UCSD-AML1 (cell line): ENCODE results near the gene IL31.

Experiments
- DNase-seq: peaks from one replicate; lab custom pipeline; 2025; ENCODE audit not compliant: unreplicated experiment; lab: John Stamatoyannopoulos, UW

IL31 gene

DNA sequence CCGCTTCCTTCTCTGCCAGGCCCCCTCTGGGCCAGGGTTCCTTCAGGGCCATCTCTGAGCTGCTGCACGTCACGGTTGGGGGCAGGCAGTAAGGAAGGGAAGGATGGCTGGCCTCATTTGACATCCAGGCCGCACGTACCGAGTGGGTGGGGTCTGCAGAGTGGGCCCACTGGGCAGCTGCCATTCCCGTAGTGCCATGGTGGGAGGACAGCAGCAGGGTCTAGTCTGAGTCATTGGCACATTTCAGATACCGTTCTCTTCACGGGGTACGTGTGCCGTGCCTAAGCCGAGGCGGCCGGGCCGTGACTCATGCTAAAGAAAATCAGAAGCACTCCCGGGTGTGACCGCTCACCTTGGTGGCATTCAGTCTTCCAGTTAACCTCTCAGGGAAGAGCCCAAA lies 43.9 kb downstream of the IL31 start:
- DNase-seq, result no peak

DNA sequence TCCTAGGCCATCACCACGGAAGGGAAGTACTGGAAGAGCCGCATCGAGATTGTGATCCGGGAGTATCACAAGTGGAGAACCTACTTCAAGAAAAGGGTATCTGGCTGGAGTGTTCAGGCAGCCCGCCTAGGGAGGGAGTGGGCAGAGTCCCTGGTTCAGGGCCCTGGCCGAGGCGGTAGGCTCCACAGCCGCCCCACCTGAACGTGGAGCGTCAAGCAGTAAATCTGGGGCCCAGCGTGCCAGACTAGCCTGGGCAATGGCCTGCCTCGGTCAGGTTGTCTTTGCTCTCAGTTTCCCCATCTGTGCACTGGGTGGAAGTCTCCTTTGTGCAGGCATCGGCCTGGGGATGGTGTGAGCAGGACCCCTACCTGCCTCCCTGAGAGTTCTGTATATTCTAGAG lies 44.9 kb downstream of the IL31 start:
- DNase-seq, result no peak

DNA sequence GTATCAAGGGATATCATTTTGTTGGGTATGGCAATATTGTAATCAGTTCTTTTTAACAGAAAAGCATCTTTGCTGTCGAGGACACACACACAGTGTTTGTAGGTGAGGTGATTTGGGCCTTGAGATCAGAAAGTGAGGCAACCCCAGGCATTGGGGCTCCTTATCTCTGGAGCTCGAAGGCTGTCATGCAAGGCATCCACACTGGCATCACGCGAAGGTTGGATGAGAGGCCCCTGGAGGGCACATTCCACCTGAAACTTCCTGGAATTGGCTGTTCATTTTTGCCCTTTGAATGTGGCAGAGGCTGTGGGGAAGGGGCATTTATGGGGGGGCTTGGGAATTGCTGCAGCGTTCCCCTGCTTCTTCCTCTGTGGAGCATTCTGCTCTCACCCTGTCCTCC lies 45.5 kb downstream of the IL31 start:
- no peak for DNase-seq

DNA sequence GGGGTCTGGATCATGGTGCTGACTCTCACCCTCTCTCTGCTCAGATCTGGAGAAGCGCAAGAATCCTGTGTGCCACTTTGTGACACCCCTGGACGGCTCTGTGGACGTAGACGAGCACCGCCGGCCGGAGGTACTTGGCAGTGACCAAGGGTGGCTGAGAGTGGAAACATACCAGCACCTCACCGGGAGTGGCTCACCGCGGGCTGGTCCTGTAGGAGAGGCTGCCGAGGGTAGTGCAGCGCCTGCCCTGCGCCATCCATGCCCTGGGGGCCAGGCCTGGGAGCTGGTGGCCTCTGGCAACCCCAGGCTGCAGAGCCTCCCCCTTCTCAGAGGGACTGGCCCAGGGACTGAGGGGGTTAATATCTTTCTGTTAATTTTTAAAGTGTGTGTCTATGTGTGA lies 46.2 kb downstream of the IL31 start:
- no peak for DNase-seq

DNA sequence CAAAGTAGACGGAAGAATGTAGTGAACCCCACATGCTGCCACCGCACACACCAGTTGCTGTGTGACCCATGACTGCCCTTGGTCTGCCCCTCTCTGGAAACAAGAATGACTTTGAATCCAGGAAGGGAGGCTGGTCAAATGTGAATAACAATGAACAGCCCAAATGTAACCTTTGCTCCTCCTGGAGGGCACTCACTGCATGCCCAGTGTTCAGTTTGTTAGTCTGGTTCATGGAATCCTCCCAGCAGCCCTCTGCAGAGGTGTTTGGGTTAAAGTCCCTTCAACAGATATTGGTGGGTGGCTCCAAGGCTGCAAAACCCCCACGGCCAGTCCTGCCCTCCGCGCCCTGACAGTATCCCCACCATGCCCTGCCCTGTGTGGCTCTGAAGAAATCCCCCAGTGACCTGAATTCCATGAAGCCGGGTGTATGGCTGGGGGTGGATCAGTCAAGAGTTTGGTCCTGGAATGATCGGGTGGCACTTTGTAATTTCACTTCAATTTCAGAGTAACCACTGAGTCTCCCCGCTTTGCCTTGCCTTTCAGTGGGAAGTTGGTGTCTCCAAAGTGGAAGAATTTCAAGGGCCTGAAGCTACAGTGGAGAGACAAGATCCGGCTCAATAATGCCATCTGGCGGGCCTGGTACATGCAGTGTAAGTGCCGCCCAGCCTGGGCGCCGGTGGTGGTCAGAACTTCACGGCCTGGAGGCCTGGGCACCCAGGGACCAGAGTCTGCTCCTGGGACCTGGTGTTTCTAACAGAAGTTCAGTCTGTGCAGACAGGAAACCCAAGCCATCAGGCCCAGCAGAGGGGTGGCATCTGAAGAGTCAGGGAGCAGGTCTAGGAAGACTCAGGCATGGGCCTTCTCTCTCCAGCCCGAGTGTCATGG lies 47.1 kb downstream of the IL31 start:
- DNase-seq, result no peak

DNA sequence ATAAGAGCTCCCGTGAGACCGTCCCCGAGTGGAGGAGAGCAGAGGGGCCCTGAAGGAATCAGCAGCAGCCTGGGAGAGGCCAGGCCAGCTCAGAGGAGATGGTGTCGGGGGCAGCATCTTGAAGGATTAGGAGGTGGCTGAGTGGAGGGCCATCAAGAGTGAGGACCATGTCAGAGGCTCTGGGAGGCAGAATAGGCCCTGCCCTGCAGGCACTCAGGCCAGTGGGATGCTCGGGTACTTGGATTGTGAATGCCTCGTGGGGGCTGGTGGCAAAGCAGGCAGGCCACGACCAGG lies 47.7 kb downstream of the IL31 start:
- no peak for DNase-seq

DNA sequence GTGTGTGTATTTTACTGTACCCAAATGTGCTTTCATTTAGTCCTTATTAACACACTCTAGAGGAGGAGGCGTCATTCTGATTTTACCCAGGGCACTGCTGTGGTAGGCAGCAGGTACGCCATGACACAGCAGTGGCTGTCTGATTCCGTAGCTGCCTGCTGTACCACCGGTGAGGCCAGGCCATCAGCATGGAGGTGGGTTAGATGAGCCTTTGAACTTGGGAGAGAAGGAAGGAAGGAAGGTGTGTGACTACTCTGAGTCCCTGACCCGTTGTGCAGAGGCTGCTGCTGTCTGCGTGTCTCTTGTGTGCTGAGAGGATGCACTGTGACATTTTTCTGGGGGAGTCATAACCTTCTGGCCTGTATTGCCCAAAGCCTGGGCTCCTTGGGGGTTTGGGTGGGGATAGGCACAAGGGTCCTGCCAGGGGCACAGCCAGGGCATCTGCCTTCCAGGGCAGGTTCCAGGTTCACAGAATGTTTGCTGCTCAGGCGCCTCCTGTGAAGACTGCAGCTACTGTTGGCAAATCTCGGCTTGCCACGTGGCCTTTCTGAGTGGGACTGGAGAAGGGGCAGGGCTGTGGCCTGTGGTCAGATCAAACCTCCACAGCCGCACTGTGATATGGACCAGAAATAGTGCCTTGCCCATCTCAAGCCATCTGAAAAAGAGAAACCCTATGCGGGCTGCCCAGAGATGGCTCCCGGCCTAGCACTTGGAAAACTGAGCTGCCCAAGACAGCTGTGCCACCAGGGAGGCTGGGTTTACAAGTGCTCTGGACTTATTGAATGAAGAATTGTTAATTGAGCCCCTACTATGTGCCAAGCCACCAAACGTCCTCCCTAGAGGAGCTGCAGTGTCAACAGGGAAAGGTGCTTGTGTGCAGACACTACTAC lies 48.3 kb downstream of the IL31 start:
- DNase-seq, result no peak

DNA sequence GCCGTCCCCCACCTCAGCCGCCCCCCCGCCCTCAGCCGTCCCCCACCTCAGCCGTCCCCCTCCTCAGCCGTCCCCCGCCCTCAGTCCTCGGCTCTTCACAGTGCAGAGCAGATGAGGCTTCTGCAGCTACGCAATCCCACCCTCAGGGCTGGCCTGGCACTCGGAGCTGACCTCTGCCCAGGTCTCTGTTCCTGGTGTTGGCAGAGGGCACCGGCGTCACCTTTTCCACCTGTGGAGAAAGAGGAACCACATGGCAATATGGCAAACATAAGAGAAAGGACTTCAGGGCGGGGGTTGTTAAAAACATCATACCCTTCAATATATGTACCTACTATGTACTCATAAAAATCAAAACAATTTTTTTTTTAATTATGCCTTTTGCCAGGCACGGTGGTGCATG lies 49.7 kb downstream of the IL31 start:
- DNase-seq, result no peak

DNA sequence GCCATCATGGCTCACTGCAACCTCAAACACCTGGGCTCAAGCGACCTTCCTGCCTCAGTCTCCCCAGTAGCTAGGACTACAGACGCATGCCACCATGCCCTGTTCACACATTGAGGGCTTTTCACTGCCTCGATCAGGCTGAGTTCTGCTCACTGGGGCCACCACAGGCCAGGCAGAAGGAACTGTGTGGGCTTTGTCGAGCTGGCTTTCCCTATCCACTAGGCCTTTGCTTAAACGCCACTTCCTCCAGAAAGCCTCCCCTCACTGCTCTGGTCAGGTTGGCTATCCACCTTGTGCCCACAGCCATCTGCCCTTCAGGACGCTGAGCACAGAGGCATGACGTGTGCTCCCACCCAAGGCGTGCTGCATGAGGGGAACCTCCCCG lies 50.3 kb downstream of the IL31 start:
- no peak for DNase-seq

DNA sequence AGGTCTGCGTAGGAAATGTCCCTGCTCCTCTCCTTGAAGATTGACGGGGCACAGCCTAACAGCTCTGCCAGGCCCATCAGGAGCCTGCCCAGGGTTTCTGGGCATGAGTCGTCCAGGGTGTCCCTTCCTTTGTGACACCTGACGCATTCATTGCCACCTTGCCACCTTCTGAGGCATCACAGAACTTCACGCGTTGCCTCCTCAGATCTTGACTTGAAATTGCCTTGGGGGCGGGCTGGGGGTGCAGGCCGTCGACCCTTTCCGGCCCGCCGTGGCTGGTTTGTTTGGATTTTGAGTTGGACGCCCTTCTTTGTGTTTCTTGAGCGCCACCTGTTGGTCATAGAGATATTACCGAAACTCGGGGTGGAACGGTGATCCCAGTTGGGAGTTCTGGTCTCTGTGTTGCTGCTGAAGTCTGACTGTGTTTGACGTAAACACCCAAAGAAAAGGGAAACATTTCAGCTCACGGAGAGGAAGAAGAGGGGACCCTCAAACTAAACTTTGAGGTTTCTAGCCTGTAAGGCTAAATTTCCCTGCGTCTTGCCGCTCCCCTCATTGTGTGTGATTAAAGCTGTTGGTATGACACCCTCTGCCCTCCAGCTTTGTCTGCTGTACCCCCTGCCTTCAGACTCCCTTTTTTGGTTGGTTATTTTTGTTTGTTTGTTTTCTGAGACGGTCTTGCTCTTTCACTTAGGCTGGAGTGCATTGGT lies 50.8 kb downstream of the IL31 start:
- DNase-seq, result peak; percentile 54
